ENCODE data around the gene POLE2.
"Not testable (repeated sequence)": the region's sequence is repeated elsewhere in the genome, so short reads cannot be mapped to it uniquely, and the experiment has no call there.

Gene POLE2

DNA sequence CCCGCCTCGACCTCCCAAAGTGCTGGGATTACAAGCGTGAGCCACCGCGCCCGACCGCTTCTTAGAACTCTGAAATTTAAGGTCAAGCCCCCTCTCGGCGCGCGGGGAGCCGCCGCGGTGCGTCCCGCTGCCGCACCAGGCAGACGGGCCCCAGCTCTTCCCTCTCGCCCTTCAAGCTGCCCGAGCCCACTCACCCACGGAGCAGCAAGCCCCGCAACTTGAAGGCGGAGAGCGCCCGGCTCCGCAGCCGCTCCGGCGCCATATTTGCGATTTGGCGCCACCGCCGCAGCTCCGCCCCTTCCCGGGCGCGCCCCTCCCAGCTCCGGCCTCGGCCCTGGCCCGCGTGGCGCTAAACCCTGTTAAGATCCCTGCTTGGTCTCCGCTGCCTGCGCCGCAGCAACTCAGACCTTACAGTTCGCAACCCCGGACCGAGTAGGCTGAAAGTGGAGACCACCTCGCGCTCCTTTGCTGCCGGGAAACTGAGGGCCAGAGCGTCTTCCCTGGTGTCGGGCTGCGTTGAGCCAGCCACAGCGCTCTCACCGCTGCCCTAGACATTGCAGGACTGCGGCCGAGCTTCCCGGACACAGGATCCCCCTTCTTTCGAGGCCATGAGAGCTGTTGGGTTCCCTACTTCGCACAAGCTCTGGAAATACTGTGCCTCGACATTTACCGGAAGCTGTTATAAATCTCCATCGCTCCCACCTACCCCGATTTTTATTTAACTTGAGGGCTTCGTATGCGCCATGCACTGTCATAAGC, at the start of gene POLE2:
POLE2 (minus strand) TSS at position 273 of the 759 bp plus-strand sequence; CDS start at position 262, 11 bp downstream.
- DNase-seq = no peak

GRCh38 chr14:49735669-49736068, 47.7 kb upstream of the POLE2 start:
- DNase-seq = not testable (repeated sequence)

GRCh38 chr14:49733836-49734235, 45.8 kb upstream of the POLE2 start:
- no peak for DNase-seq

GRCh38 chr14:49732896-49733295, 44.9 kb upstream of the POLE2 start:
- no peak for DNase-seq

DNA sequence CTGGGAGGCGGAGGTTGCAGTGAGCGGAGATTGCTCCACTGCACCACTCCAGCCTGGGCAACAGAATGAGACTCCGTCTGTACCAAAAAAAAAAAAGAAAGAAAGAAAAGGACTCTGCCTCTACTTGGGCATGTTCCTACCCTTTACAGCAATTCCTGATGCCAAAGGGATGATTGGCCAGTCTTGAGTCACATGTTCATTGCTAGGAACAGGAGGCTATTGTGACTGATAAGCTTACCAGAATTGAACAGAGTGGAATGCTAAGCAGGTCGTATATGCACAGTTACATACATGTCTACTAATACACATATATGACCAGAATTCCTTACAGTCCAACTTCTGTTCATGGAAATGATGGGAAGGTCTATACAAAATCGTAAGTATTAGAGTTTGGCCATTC, 39.2 kb upstream of the POLE2 start:
- DNase-seq = no peak

DNA sequence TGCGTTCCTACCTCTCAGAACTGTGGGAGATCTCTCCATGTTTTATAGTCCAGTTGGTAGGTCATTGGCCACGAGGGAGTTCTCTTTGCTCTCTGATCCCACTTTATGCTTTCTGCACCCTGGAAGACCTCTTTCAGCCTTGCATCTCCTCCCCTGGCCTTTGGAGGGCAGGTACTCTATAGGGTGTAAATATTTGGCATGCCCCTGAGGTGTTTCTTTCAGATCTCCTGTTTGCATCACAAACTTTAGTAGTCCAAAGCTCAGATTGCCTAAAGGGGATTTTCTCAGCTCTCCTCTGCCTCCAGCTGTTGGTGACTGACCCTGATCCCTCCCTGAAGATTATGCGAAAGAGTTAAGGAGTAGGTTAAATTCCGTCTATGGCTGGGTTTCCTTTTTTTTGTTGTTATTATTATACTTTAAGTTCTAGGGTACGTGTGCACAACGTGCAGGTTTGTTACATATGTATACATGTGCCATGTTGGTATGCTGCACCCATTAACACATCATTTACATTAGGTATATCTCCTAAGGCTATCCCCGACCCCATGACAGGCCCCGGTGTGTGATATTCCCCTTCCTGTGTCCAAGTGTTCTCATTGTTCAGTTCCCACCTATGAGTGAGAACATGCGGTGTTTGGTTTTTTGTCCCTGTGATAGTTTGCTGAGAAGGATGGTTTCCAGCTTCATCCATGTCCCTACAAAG, 33.9 kb upstream of the POLE2 start:
- not testable (repeated sequence) for DNase-seq

DNA sequence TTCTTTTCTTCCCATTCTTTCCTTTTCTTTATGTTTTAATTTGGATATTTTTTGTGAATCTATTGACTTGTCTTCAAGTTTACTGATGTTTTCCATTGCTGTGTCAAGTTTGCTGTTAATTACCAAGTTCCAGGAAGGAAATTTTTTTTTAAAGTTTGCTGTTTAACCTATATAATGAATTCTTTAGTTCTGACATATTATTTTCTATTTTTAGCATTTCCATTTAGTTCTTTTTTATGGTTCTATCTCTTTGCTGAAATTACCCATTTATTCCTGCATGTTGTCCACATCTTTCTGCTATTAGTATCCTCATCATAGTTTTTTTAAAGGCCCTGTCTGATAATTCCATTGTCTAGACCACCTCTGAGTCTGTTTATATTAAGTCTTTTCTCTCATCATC, 32.7 kb upstream of the POLE2 start:
- no peak for DNase-seq

- not testable (repeated sequence) for DNase-seq
These were observed 23.0 kb upstream of the POLE2 start for GRCh38 chr14:49710993-49711392.

DNA sequence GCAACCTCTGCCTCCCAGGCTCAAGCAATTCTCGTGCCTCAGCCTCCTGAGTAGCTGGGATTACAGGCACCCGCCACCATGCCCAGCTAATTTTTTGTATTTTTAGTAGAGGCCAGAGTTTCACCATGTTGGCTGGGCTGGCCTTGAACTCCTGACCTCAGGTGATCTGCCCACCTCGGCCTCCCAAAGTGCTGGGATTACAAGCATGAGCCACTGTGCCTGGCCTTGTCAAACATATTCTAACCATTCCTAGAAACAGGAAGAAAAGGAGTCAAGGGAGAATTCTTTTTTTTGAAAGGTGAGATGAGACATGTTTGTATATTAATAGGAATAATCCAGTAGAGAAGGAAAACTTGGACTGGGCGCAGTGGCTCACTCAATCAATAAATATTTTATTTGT, 16.5 kb upstream of the POLE2 start:
- DNase-seq = not testable (repeated sequence)

DNA sequence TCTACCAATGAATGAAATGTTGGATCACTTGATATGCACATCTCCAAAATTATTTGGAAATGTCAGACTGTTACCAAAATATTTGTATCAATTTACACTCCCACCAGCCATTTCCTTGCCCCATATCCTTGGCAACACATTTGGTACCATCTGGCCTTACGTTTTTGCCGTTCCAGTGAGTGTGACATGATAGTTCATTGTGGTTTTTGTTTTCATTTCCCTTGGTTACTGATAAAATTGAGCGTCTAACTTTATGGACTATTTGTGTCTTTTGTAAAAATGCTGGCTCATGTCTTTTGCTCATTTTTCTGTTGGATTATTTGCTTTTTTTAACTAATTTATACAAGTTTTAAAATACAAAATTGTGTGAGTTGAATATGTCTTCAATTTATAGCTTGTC, 16.0 kb upstream of the POLE2 start:
- no peak for DNase-seq

DNA sequence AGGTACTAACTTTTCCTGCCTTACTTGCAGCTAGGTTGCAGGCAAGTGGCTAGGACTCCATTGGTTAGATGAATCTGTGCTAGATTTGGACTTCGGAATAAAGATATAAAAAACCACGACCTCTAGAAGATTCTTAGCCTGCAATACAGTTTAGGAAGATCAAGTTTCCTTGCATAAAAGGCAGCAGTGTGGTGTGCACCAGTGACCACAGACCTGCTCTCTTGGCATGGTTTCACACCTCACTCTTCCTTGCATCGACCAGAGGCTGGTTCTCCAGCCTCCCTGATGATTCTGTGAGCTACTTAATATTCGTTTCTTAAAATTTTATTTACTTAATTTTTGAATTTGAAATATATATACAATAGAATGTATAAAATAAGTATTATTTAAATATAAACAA, 14.7 kb upstream of the POLE2 start:
- DNase-seq = no peak

GRCh38 chr14:49693735-49694124, 5.7 kb upstream of the POLE2 start:
- DNase-seq = not testable (repeated sequence)

- no peak for DNase-seq
These were observed 5.1 kb upstream of the POLE2 start, which contains the start of gene KLHDC1 for GRCh38 chr14:49692811-49693734. KLHDC1 (plus strand) TSS chr14:49693120; CDS start chr14:49693195, 75 bp downstream.

GRCh38 chr14:49692193-49692757, 4.3 kb upstream of the POLE2 start:
- no peak for DNase-seq

- no peak for DNase-seq
These were observed 3.0 kb upstream of the POLE2 start for GRCh38 chr14:49691031-49691430.

DNA sequence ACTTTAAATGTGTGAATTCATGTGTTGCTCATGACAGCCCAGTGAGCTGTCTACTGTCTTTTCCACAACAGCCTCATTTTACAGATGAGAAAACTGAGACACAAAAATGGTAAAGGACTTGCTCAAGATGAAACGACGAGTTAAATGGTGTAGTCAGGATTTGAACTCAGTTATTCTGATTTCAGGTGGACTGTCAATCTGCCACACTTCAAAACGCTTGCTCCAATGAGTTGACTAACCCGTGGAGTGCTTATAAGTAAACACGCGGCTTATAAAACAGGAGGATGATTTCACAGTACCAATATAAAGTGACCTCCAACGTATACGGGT, 652 bp upstream of the POLE2 start:
- DNase-seq = no peak

- DNase-seq = no peak
These were observed 1.6 kb downstream of the POLE2 start for GRCh38 chr14:49686425-49686824.

GRCh38 chr14:49679271-49679670, 8.7 kb downstream of the POLE2 start:
- no peak for DNase-seq

DNA sequence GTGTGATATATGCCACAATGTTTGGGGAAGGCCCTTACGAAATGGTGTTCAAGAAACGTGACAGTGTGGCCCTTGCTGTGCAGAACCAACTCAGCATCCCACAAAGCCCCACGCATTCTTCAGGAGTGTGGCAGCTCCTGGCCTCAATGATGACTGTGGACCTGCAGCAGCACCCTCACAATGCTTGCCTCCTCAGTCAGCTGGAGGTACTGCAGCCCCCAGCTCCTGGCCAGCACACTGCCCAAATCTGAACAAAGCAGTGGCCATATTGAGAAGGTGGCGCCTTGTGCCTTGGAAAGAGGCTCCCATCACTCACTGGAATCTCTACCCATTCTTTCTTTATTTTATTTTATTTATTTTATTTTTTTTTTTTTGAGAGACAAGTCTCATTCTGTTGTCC, 10.4 kb downstream of the POLE2 start:
- no peak for DNase-seq

GRCh38 chr14:49673586-49673985, 14.4 kb downstream of the POLE2 start:
- DNase-seq = no peak

DNA sequence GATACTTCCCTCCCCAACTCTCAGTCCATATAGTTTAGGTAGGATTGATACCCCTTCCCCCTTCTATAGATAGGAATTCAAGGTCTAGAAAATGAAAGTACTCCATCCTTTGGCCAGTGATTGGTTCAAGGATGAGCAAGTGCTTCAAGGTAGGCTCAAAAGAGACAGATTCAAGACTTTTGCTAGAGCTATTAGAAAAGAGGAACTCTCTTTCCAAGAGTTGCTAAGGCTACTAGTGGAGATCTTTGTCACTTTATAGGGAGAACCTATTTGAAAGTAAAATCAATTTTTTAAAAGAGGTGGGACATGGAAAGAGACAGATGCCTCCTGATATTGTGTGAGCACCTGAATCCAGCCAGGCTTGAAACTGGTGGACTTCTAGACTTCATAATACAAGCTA, 17.5 kb downstream of the POLE2 start:
- DNase-seq = no peak

- DNase-seq = no peak
These were observed 28.2 kb downstream of the POLE2 start for GRCh38 chr14:49659526-49660455.
